ENCODE results near the gene BCAS3.

GRCh38 chr17:61135782-61136181 lies 458.1 kb downstream of the BCAS3 start:
- TF ChIP-seq L3MBTL2 (conservative IDR thresholded peaks at IDR 0.05) (no peak), TARDBP (IDR thresholded peaks at IDR 0.05) (no peak), ELF4 (IDR thresholded peaks at IDR 0.05) (no peak), BHLHE40 (IDR thresholded peaks at IDR 0.05; ENCODE audit: borderline replicate concordance) (no peak), FOXM1 (IDR thresholded peaks at IDR 0.05; ENCODE audit: borderline replicate concordance) (no peak), SP1 (IDR thresholded peaks at IDR 0.05) (no peak)
